SK-N-MC (cell line): ENCODE data around the gene CD2BP2.

ENCODE experiments used
- EZH2 ChIP-seq: fragments of 200-600 bp; sonication (generic); IDR thresholded peaks from one replicate; pipeline ENCODE4 v1.6.1; 2017; ENCODE audit warnings: antibody characterized with exemption
- POLR2AphosphoS5 ChIP-seq: IDR thresholded peaks from 2 replicates; pipeline ENCODE4 v1.6.1; 2012; ENCODE audit warnings: mild to moderate bottlenecking, low read depth, low read length, borderline replicate concordance

DNA sequence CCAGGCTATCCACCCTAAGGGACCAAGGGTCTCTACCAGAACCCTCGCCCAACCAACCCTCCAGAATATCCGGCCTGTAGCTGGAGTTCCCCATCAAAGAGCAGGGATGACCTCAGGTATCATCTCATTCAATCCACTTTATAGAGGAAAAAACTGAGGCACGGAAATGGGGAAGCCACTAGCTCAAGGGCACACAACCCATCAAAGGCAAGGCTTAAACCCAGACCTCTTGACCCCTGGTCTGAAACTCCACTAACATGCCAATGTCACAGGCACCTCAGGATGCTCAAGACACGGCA is 13.6 kb upstream of the CD2BP2 start:
- no peak for TF ChIP-seq EZH2
- no peak for TF ChIP-seq POLR2AphosphoS5
